Endothelial cell (in vitro differentiated cells): ENCODE measurements around the gene TBL3. TPM values are rescaled to one million over a fixed set of nuclear protein-coding genes. Genes with fewer than 3 reads are reported as not detected.

Source experiments
- DNase-seq: peaks from one replicate; pipeline ENCODE4 v3.0.0; 2021; ENCODE audit warnings: low spot score
- H3K27ac Mint-ChIP-seq: one replicate; pipeline ENCODE4 v1.8.0; 2021; ENCODE audit warnings: mixed read lengths, inconsistent platforms; ENCODE audit not compliant: unreplicated experiment
- H3K27me3 Mint-ChIP-seq: one replicate; pipeline ENCODE4 v1.8.0; 2021; ENCODE audit warnings: mild to moderate bottlenecking, moderate library complexity, mixed read lengths, inconsistent platforms; ENCODE audit not compliant: unreplicated experiment
- H3K36me3 Mint-ChIP-seq: one replicate; pipeline ENCODE4 v1.8.0; 2021; ENCODE audit warnings: mild to moderate bottlenecking, low read depth, mixed read lengths, inconsistent platforms; ENCODE audit not compliant: unreplicated experiment
- H3K4me1 Mint-ChIP-seq: one replicate; pipeline ENCODE4 v1.8.0; 2021; ENCODE audit warnings: mild to moderate bottlenecking, mixed read lengths, inconsistent platforms; ENCODE audit not compliant: unreplicated experiment
- H3K4me3 Mint-ChIP-seq: one replicate; pipeline ENCODE4 v1.8.0; 2021; ENCODE audit warnings: mild to moderate bottlenecking, mixed read lengths, inconsistent platforms; ENCODE audit not compliant: unreplicated experiment
- H3K9me3 Mint-ChIP-seq: one replicate; pipeline ENCODE4 v1.8.0; 2021; ENCODE audit warnings: mixed read lengths, inconsistent platforms; ENCODE audit not compliant: unreplicated experiment
- CTCF ChIP-seq: fragments of 200-600 bp; sonication (generic); IDR thresholded peaks from one replicate; pipeline ENCODE4 v1.5.0; 2021; ENCODE audit warnings: antibody characterized with exemption; ENCODE audit not compliant: unreplicated experiment
- total RNA-seq: library from RNA; stranded (reverse); fragmentation: NEBNext Ultra II Directional; extraction: Animal tissue kit (Norgen Biotek cat#: 25700); gene quantifications from one replicate; pipeline ENCODE4 v1.2.1, GENCODE V29; 2021; ENCODE audit not compliant: unreplicated experiment

Gene TBL3
- total RNA-seq, 1 donor from 2014 or later = 25.0 TPM

GRCh38 chr16:1990101-1990350 lies 18.2 kb downstream of the TBL3 start:
- Mint-ChIP-seq H3K4me3 (no peak overlapping the region), H3K27ac (no peak overlapping the region), H3K9me3 (no peaks in the 10 kb centered on the region), H3K27me3 (peaks cover 26% of the 10 kb centered on the region), H3K4me1 (peaks cover 4% of the 10 kb centered on the region), H3K36me3 (peaks cover 5% of the 10 kb centered on the region)
- DNase-seq = no peak
- TF ChIP-seq CTCF = no peak

- DNase-seq = no peak
- Mint-ChIP-seq H3K4me1 (peaks cover 4% of the 10 kb centered on the region), H3K36me3 (peaks cover 9% of the 10 kb centered on the region), H3K27me3 (peaks cover 22% of the 10 kb centered on the region), H3K4me3 (peak overlapping the region; percentile 37), H3K27ac (no peak overlapping the region), H3K9me3 (no peaks in the 10 kb centered on the region)
- TF ChIP-seq CTCF = no peak
These were observed 18.7 kb downstream of the TBL3 start for GRCh38 chr16:1990351-1991134.

- no peak for DNase-seq
- Mint-ChIP-seq H3K27ac (no peak overlapping the region), H3K4me1 (peaks cover 4% of the 10 kb centered on the region), H3K27me3 (peaks cover 22% of the 10 kb centered on the region), H3K9me3 (no peaks in the 10 kb centered on the region), H3K36me3 (peaks cover 10% of the 10 kb centered on the region), H3K4me3 (peak overlapping the region; percentile 70)
- TF ChIP-seq CTCF = no peak
These were observed 19.3 kb downstream of the TBL3 start for GRCh38 chr16:1991135-1991551.

GRCh38 chr16:1991588-1991947 lies 19.7 kb downstream of the TBL3 start:
- H3K27ac Mint-ChIP-seq = no peak overlapping the region
- TF ChIP-seq CTCF = no peak
- H3K4me1 Mint-ChIP-seq = peaks cover 4% of the 10 kb centered on the region
- peaks cover 7% of the 10 kb centered on the region for H3K36me3 Mint-ChIP-seq
- peak overlapping the region; percentile 70 for H3K4me3 Mint-ChIP-seq
- DNase-seq = no peak
- no peaks in the 10 kb centered on the region for H3K9me3 Mint-ChIP-seq
- peaks cover 21% of the 10 kb centered on the region for H3K27me3 Mint-ChIP-seq

GRCh38 chr16:1991948-1992703 lies 20.3 kb downstream of the TBL3 start:
- peak; percentile 94 for DNase-seq
- no peaks in the 10 kb centered on the region for H3K9me3 Mint-ChIP-seq
- H3K4me1 Mint-ChIP-seq = peaks cover 4% of the 10 kb centered on the region
- peaks cover 20% of the 10 kb centered on the region for H3K27me3 Mint-ChIP-seq
- H3K36me3 Mint-ChIP-seq = peaks cover 5% of the 10 kb centered on the region
- no peak overlapping the region for H3K4me3 Mint-ChIP-seq
- H3K27ac Mint-ChIP-seq = no peak overlapping the region
- TF ChIP-seq CTCF = no peak
